GM12878 (cell line): ENCODE data around the gene GNL3. TPM values are rescaled to one million over a fixed set of nuclear protein-coding genes. Genes with fewer than 3 reads are reported as not detected.

ENCODE experiments used
- ATAC-seq: fragments of 200-7000 bp; cut with Tn5 transposase; 3 replicates; pipeline ENCODE4 v1.9.1; 2020; ENCODE audit warnings: mild to moderate bottlenecking, moderate library complexity
- BruUV-seq: library from RNA; stranded (reverse); fragments of 400-500 nt; replicated peaks from 2 replicates; lab custom pipeline; 2021; lab: Mats Ljungman, UMichigan
- CTCF ChIA-PET: fragments of 300-600 bp; sonication (Branson Sonifier 250); formaldehyde crosslinking; extraction: SDS; loops from one replicate; lab custom pipeline; 2021; ENCODE audit warnings: inconsistent platforms; lab: Yijun Ruan, JAX
- POLR2A ChIA-PET: fragments of 350-600 bp; formaldehyde crosslinking; extraction: SDS; loops from one replicate; lab custom pipeline; 2021; ENCODE audit warnings: inconsistent platforms; lab: Charles Lee
- RAD21 ChIA-PET: fragments of 300-600 bp; sonication (Branson Sonifier 250); formaldehyde crosslinking; loops from one replicate; lab custom pipeline; 2023; ENCODE audit warnings: antibody characterized with exemption; ENCODE audit not compliant: unreplicated experiment; lab: Charles Lee
- SMC1A ChIA-PET: fragments of 300-600 bp; sonication (Branson Sonifier 250); formaldehyde crosslinking; loops from one replicate; lab custom pipeline; 2023; ENCODE audit not compliant: unreplicated experiment, uncharacterized antibody; lab: Charles Lee
- DNase-seq: peaks from one replicate; pipeline ENCODE4 v3.0.0-alpha.2; 2011; ENCODE audit warnings: low read depth, low spot score
- FAIRE-seq: peaks from 3 replicates; lab custom pipeline; 2011; peaks lifted over from hg19 to GRCh38; lab: Jason Lieb, UNC
- H2AFZ ChIP-seq: 2 replicates; pipeline ENCODE4 v1.6.0; 2011; ENCODE audit warnings: low read depth, low read length, control low read depth; ENCODE audit not compliant: control insufficient read depth
- H3K27ac ChIP-seq: 2 replicates; pipeline ENCODE4 v1.5.1; 2011; ENCODE audit warnings: control low read depth; ENCODE audit not compliant: control insufficient read depth, insufficient read depth
- H3K27me3 ChIP-seq, 2 experiments: replicated peaks in 1 of 2; 2 replicates each; pipeline versions ENCODE4 v1.6.0 to v1.6.1; 2011; ENCODE audit warnings: low read length in 1 of 2; ENCODE audit not compliant: control insufficient read depth in 2 of 2, insufficient read depth in 2 of 2
- H3K36me3 ChIP-seq, 2 experiments: 2 replicates each; pipeline ENCODE4 v1.5.1; 2011; ENCODE audit warnings: low read length in 1 of 2; ENCODE audit not compliant: control insufficient read depth in 2 of 2, insufficient read depth in 2 of 2
- H3K4me1 ChIP-seq: 2 replicates; pipeline ENCODE4 v1.6.1; 2011; ENCODE audit warnings: mild to moderate bottlenecking, low read length, moderate library complexity, mixed read lengths; ENCODE audit not compliant: control insufficient read depth, insufficient read depth
- H3K4me2 ChIP-seq: 2 replicates; pipeline ENCODE4 v1.6.0; 2011; ENCODE audit warnings: control low read depth; ENCODE audit not compliant: control insufficient read depth, insufficient read depth
- H3K4me3 ChIP-seq: fragments of 200-600 bp; sonication (generic); 2 replicates; pipeline ENCODE4 v1.5.1; 2016
- H3K79me2 ChIP-seq: 2 replicates; pipeline ENCODE4 v1.6.0; 2011; ENCODE audit warnings: low read length; ENCODE audit not compliant: control insufficient read depth, insufficient read depth
- H3K9ac ChIP-seq: 2 replicates; pipeline ENCODE4 v1.8.0; 2011; ENCODE audit warnings: low read length, control low read depth, mixed read lengths; ENCODE audit not compliant: control insufficient read depth, insufficient read depth
- H3K9me3 ChIP-seq: replicated peaks from 3 replicates; pipeline ENCODE4 v1.5.1; 2011; ENCODE audit warnings: mild to moderate bottlenecking, low read length; ENCODE audit not compliant: control insufficient read depth, insufficient read depth
- H4K20me1 ChIP-seq: 2 replicates; pipeline ENCODE4 v1.6.0; 2011; ENCODE audit not compliant: control insufficient read depth, insufficient read depth
- ASH2L ChIP-seq: fragments of 300-600, 200-600 bp; sonication (generic); IDR thresholded peaks from 2 replicates; pipeline ENCODE4 v1.6.1; 2017; ENCODE audit warnings: low read depth, mild to moderate bottlenecking, borderline replicate concordance
- ETV6 ChIP-seq, 2 experiments: fragments of 450-650 bp in 1 of 2; IDR thresholded peaks in 1 of 2; conservative IDR thresholded peaks in 1 of 2; 2 replicates each; pipeline ENCODE4 v1.6.1; 2014; ENCODE audit warnings: antibody characterized with exemption in 1 of 2, borderline replicate concordance in 1 of 2, low read depth in 1 of 2, mild to moderate bottlenecking in 1 of 2, moderate library complexity in 1 of 2
- HDGF ChIP-seq: fragments of 450-650 bp; IDR thresholded peaks from 2 replicates; pipeline ENCODE4 v1.6.1; 2016; ENCODE audit warnings: antibody characterized with exemption
- IRF5 ChIP-seq: fragments of 450-650 bp; IDR thresholded peaks from 2 replicates; pipeline ENCODE4 v1.6.1; 2017; ENCODE audit warnings: borderline replicate concordance
- JUND ChIP-seq: IDR thresholded peaks from 2 replicates; pipeline ENCODE4 v1.6.1; 2012; ENCODE audit warnings: low read depth, mild to moderate bottlenecking, low read length, improper control_type of control experiment, moderate library complexity
- NRF1 ChIP-seq: conservative IDR thresholded peaks from 2 replicates; pipeline ENCODE4 v1.6.1; 2011; ENCODE audit warnings: mild to moderate bottlenecking, low read depth, low read length, improper control_type of control experiment
- POLR2AphosphoS5 ChIP-seq: IDR thresholded peaks from 2 replicates; pipeline ENCODE4 v1.6.1; 2011; ENCODE audit warnings: mild to moderate bottlenecking, low read length, inconsistent platforms
- POU2F2 ChIP-seq: IDR thresholded peaks from 3 replicates; pipeline ENCODE4 v1.6.1; 2011; ENCODE audit warnings: low read depth, mild to moderate bottlenecking, low read length, borderline replicate concordance
- PRDM15 ChIP-seq: fragments of 450-650 bp; formaldehyde crosslinking; IDR thresholded peaks from 2 replicates; pipeline ENCODE4 v1.4.0; 2020; ENCODE audit warnings: mild to moderate bottlenecking, moderate library complexity
- RAD51 ChIP-seq: fragments of 450-650 bp; IDR thresholded peaks from 2 replicates; pipeline ENCODE4 v1.6.1; 2016; ENCODE audit warnings: moderate library complexity, mild to moderate bottlenecking, inconsistent platforms
- RBBP5 ChIP-seq: fragments of 200-600 bp; sonication (generic); conservative IDR thresholded peaks from 2 replicates; pipeline ENCODE4 v1.6.1; 2016
- SKIL ChIP-seq: fragments of 450-650 bp; IDR thresholded peaks from 2 replicates; pipeline ENCODE4 v1.6.1; 2017; ENCODE audit warnings: mild to moderate bottlenecking, low read depth, inconsistent platforms; ENCODE audit not compliant: poor library complexity, severe bottlenecking
- TCF12 ChIP-seq: IDR thresholded peaks from 2 replicates; pipeline ENCODE4 v1.6.1; 2011; ENCODE audit warnings: low read depth, mild to moderate bottlenecking, low read length
- ZNF24 ChIP-seq: fragments of 450-650 bp; IDR thresholded peaks from 2 replicates; pipeline ENCODE4 v1.6.1; 2017; ENCODE audit warnings: antibody characterized with exemption, mild to moderate bottlenecking
- ZSCAN29 ChIP-seq: fragments of 450-650 bp; IDR thresholded peaks from 2 replicates; pipeline ENCODE4 v1.6.1; 2017; ENCODE audit warnings: mild to moderate bottlenecking, moderate library complexity
- WGBS: methylation state at CpG from one replicate; pipeline ENCODE4 v1.1.6; 2016; ENCODE audit warnings: low lambda C conversion rate; ENCODE audit not compliant: insufficient replicate concordance, insufficient coverage; ENCODE audit errors: missing lambda C conversion rate; 5-methylcytosine and 5-hydroxymethylcytosine counted together
- in situ Hi-C: fragments of 300-500 bp; cut with MboI; formaldehyde crosslinking; loops from 9 replicates; pipeline ENCODE4 v1.14.3; 2018; ENCODE audit warnings: mixed read lengths
- intact Hi-C: fragments of 100-400 bp; cut with micrococcal nuclease; formaldehyde crosslinking; loops from one replicate; pipeline ENCODE4 v1.14.2; 2022; ENCODE audit not compliant: unreplicated experiment
- polyA plus RNA-seq, 11 experiments: library from polyadenylated mRNA; depleted of rRNA in 4 of 11; unstranded in 6 of 11; stranded (reverse) in 5 of 11; fragments of >200 nt; fragmentation: Nextera tagmentation in 4 of 11; fragmentation: Illumina TruSeq in 1 of 11; extraction: Ambion mirVana in 4 of 11; extraction: Trizol in 1 of 11; gene quantifications; 1 replicate in 1 of 11; 2 replicates in 10 of 11; pipeline versions ENCODE4 v1.2.1 to v1.2.3, GENCODE V29; 2011 to 2016; ENCODE audit warnings: inconsistent platforms in 2 of 11, missing spikeins in 2 of 11, low read depth in 1 of 11
- total RNA-seq, 4 experiments: library from RNA; depleted of rRNA in 3 of 4; stranded (reverse); fragments of >200 nt in 3 of 4; fragmentation: Illumina TruSeq in 1 of 4; extraction: Trizol in 1 of 4; gene quantifications; 2 replicates each; pipeline versions ENCODE4 v1.2.1 to v1.2.3, GENCODE V29; 2013 to 2021

GNL3 gene
- total and polyA plus RNA-seq, 10 of the 15 experiments (the other 5 are each of a cell fraction or from before 2014, with no cell fraction given): 172 to 368 (median 257) TPM

DNA sequence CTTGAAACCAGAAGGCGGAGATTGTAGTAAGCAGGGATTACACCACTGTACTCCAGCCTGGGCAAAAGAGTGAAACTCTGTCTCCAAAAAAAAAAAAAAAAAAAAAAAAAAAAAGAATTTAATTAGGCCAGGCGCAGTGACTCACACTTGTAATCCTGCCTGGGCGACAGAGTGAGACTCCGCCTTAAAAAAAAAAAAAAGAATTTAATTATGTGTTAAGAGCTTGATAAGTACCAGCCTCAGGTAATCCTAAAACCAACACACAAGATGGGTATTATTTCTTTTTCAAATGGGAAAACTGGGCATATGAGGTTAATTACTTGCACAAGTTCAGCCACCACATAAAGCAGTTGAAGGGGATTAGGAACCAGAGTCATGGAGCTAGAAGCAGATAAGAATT is 49.2 kb upstream of the GNL3 start:
- no peak overlapping the region for H3K27ac ChIP-seq

More for the DNA sequence above, 49.2 kb upstream of the GNL3 start:
- 90% methylated on average over 4 of the region's 4 CpGs for WGBS
- RAD21 ChIA-PET: no interaction called here
- TF ChIP-seq SKIL (no peak), HDGF (no peak), RBBP5 (no peak), POLR2AphosphoS5 (no peak), ZNF24 (no peak), RAD51 (no peak), TCF12 (no peak), POU2F2 (no peak), ZSCAN29 (no peak), ASH2L (no peak), NRF1 (no peak), IRF5 (no peak), ETV6 (conservative IDR thresholded peaks at IDR 0.05 in 1 of 2, IDR thresholded peaks at IDR 0.05 in 1 of 2; ENCODE audit: borderline replicate concordance in 1 of 2, low read depth in 1 of 2) (no peak), JUND (no peak), PRDM15 (CRISPR knock-in tag) (no peak)
- H3K4me2 ChIP-seq: no peak overlapping the region
- POLR2A ChIA-PET: no interaction called here
- no peak for ATAC-seq
- H3K27me3 ChIP-seq: no peaks in the 10 kb centered on the region
- in situ Hi-C loops: no loop called here
- H4K20me1 ChIP-seq: no peaks in the 10 kb centered on the region
- H2AFZ ChIP-seq: no peak overlapping the region
- H3K9ac ChIP-seq: no peak overlapping the region
- no peak overlapping the region for H3K4me3 ChIP-seq
- peaks cover 2 to 24% of the 10 kb centered on the region in 2 experiments for H3K36me3 ChIP-seq
- SMC1A ChIA-PET: no interaction called here
- DNase-seq: no peak
- no peaks in the 10 kb centered on the region for H3K9me3 ChIP-seq
- no peak for FAIRE-seq
- BruUV-seq: no TSS peak
- CTCF ChIA-PET: interaction anchor here (1.2 kb wide), 1 partner anchor 9 kb away, joined by 3 read pairs; no protein-coding TSS in a partner anchor
- no peaks in the 10 kb centered on the region for H3K4me1 ChIP-seq
- no peaks in the 10 kb centered on the region for H3K79me2 ChIP-seq
- intact Hi-C loops: no loop called here
